Spleen (tissue), 7 donors: ENCODE results near the gene SPDL1.

ENCODE experiments used
- POLR2A ChIP-seq, 3 donors: fragments of 450-650 bp; IDR thresholded peaks; one replicate each; pipeline ENCODE4 v1.5.1; 2017; ENCODE audit warnings: antibody characterized with exemption in 3 of 3, mild to moderate bottlenecking in 1 of 3
- TF ChIP-seq, protein P1 (sequence below), 11 experiments: fragments of 200-600 bp in 7 of 11; fragments of 450-650 bp in 4 of 11; sonication (generic) in 4 of 11; IDR thresholded peaks in 8 of 11; conservative IDR thresholded peaks in 3 of 11; 1 replicate in 7 of 11; 2 replicates in 4 of 11; pipeline versions ENCODE4 v1.4.0 to v1.8.0; 2016 to 2021; ENCODE audit warnings: antibody characterized with exemption in 11 of 11, inconsistent platforms in 4 of 11, mild to moderate bottlenecking in 1 of 11
- donor health status: DM: no; HTN: no; CAD: no; lungs with moderate emphysema.
- donor health status: DM: no; HTN: no; CAD: no.
- donor health status: DM: no; HTN: no; CAD: no.

DNA sequence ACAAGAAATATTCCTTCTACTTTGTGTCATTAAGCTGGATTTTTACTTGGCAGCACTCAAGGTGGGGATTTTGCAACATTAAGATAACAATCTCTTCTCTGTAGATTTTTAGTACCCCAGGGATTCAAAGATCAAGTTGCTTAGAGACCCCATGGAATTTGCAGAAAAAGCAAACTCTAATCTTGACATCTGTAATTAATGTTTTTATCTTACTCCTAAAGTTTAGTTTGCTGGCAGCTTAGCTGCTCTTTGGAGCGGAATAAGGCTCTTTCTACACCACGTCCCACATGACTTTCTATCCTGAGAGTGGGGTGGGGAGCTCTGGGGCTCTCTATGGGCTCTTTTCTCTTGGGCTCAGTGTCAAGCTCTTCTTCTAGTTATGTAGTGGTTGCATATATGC is 21.7 kb upstream of the SPDL1 start:
- TF ChIP-seq, protein P1, sequence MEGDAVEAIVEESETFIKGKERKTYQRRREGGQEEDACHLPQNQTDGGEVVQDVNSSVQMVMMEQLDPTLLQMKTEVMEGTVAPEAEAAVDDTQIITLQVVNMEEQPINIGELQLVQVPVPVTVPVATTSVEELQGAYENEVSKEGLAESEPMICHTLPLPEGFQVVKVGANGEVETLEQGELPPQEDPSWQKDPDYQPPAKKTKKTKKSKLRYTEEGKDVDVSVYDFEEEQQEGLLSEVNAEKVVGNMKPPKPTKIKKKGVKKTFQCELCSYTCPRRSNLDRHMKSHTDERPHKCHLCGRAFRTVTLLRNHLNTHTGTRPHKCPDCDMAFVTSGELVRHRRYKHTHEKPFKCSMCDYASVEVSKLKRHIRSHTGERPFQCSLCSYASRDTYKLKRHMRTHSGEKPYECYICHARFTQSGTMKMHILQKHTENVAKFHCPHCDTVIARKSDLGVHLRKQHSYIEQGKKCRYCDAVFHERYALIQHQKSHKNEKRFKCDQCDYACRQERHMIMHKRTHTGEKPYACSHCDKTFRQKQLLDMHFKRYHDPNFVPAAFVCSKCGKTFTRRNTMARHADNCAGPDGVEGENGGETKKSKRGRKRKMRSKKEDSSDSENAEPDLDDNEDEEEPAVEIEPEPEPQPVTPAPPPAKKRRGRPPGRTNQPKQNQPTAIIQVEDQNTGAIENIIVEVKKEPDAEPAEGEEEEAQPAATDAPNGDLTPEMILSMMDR (IDR thresholded peaks at IDR 0.05 in 8 of 11, conservative IDR thresholded peaks at IDR 0.05 in 3 of 11) = no peak
- no peak for TF ChIP-seq POLR2A (IDR thresholded peaks at IDR 0.05)
